Astrocyte (in vitro differentiated cells and primary cell): Measurements from ENCODE around the gene SETD4. TPM values are rescaled to one million over a fixed set of nuclear protein-coding genes. Genes with fewer than 3 reads are reported as not detected.

Experiments used
- DNase-seq: peaks from one replicate; pipeline ENCODE4 v3.0.0-alpha.2; 2010; ENCODE audit warnings: low read depth
- FAIRE-seq: peaks from 2 replicates; lab custom pipeline; 2011; peaks lifted over from hg19 to GRCh38; lab: Jason Lieb, UNC
- H2AFZ ChIP-seq: 2 replicates; pipeline ENCODE4 v1.6.0; 2012; ENCODE audit warnings: low read depth, low read length, inconsistent platforms
- H3K27ac ChIP-seq: 2 replicates; pipeline ENCODE4 v1.5.1; 2011; ENCODE audit warnings: low read depth, low read length, inconsistent platforms
- H3K27me3 ChIP-seq: 2 replicates; pipeline ENCODE4 v1.6.0; 2011; ENCODE audit warnings: low read length, inconsistent platforms; ENCODE audit not compliant: insufficient read depth
- H3K36me3 ChIP-seq: 2 replicates; pipeline ENCODE4 v1.5.1; 2011; ENCODE audit warnings: low read length, inconsistent platforms; ENCODE audit not compliant: insufficient read depth
- H3K4me1 ChIP-seq: 2 replicates; pipeline ENCODE4 v1.5.1; 2011; ENCODE audit warnings: low read length, inconsistent platforms; ENCODE audit not compliant: insufficient read depth
- H3K4me2 ChIP-seq: 2 replicates; pipeline ENCODE4 v1.6.0; 2012; ENCODE audit warnings: low read length, inconsistent platforms
- H3K4me3 ChIP-seq: 2 replicates; pipeline ENCODE4 v1.5.1; 2011; ENCODE audit warnings: low read depth, mild to moderate bottlenecking, low read length, inconsistent platforms; ENCODE audit not compliant: insufficient read depth
- H3K79me2 ChIP-seq: 2 replicates; pipeline ENCODE4 v1.6.0; 2012; ENCODE audit warnings: mild to moderate bottlenecking, low read length, inconsistent platforms; ENCODE audit not compliant: insufficient read depth
- H3K9ac ChIP-seq: 2 replicates; pipeline ENCODE4 v1.6.0; 2012; ENCODE audit warnings: mild to moderate bottlenecking, low read length, inconsistent platforms
- H3K9me3 ChIP-seq: 2 replicates; pipeline ENCODE4 v1.5.1; 2012; ENCODE audit warnings: low read depth, mild to moderate bottlenecking, low read length, inconsistent platforms; ENCODE audit not compliant: insufficient read depth
- H4K20me1 ChIP-seq: 2 replicates; pipeline ENCODE4 v1.6.0; 2012; ENCODE audit warnings: low read length, inconsistent platforms; ENCODE audit not compliant: insufficient read depth
- H3K27ac Mint-ChIP-seq: one replicate; pipeline ENCODE4 v1.8.0; 2021; ENCODE audit warnings: mild to moderate bottlenecking, mixed read lengths; ENCODE audit not compliant: unreplicated experiment
- H3K27me3 Mint-ChIP-seq: one replicate; pipeline ENCODE4 v1.8.0; 2021; ENCODE audit warnings: low read depth, mixed read lengths; ENCODE audit not compliant: unreplicated experiment
- H3K36me3 Mint-ChIP-seq: one replicate; pipeline ENCODE4 v1.8.0; 2021; ENCODE audit warnings: low read depth, mixed read lengths; ENCODE audit not compliant: unreplicated experiment
- H3K4me1 Mint-ChIP-seq: one replicate; pipeline ENCODE4 v1.8.0; 2021; ENCODE audit warnings: low read depth, mixed read lengths; ENCODE audit not compliant: unreplicated experiment
- H3K4me3 Mint-ChIP-seq: one replicate; pipeline ENCODE4 v1.8.0; 2021; ENCODE audit warnings: mild to moderate bottlenecking, moderate library complexity, mixed read lengths; ENCODE audit not compliant: unreplicated experiment
- H3K9me3 Mint-ChIP-seq: one replicate; pipeline ENCODE4 v1.8.0; 2021; ENCODE audit warnings: mild to moderate bottlenecking, mixed read lengths; ENCODE audit not compliant: unreplicated experiment
- CTCF ChIP-seq: IDR thresholded peaks from 2 replicates; pipeline ENCODE4 v1.5.1; 2011; ENCODE audit warnings: low read depth, mild to moderate bottlenecking, inconsistent platforms, low read length, moderate library complexity; ENCODE audit not compliant: insufficient read depth
- EZH2 ChIP-seq: IDR thresholded peaks from 2 replicates; pipeline ENCODE4 v1.6.1; 2012; ENCODE audit warnings: mild to moderate bottlenecking, low read length, inconsistent platforms; ENCODE audit not compliant: insufficient read depth
- total RNA-seq: library from RNA; stranded (reverse); gene quantifications from 2 replicates; pipeline ENCODE4 v1.2.1, GENCODE V29; 2021

Gene SETD4
- total RNA-seq, 1 donor from 2014 or later = 14.8 TPM

GRCh38 chr21:36082237-36082664 lies 21.9 kb upstream of the SETD4 start:
- peaks cover 2% of the 10 kb centered on the region for H3K9me3 Mint-ChIP-seq
- no peaks in the 10 kb centered on the region for H4K20me1 ChIP-seq
- H3K4me2 ChIP-seq = no peak overlapping the region
- H3K4me3 Mint-ChIP-seq = no peak overlapping the region
- no peaks in the 10 kb centered on the region for H3K27me3 Mint-ChIP-seq
- no peaks in the 10 kb centered on the region for H3K9me3 ChIP-seq
- no peak overlapping the region for H3K4me3 ChIP-seq
- no peak for TF ChIP-seq CTCF
- TF ChIP-seq EZH2 = no peak
- H3K79me2 ChIP-seq = no peaks in the 10 kb centered on the region
- peak; percentile 14 for DNase-seq
- no peak overlapping the region for H3K9ac ChIP-seq
- H3K4me1 ChIP-seq = peaks cover under 1% of the 10 kb centered on the region
- H3K27me3 ChIP-seq = no peaks in the 10 kb centered on the region
- peaks cover 4% of the 10 kb centered on the region for H3K36me3 Mint-ChIP-seq
- no peak overlapping the region for H3K27ac ChIP-seq
- no peaks in the 10 kb centered on the region for H3K36me3 ChIP-seq
- no peak overlapping the region for H3K27ac Mint-ChIP-seq
- H2AFZ ChIP-seq = no peak overlapping the region
- no peaks in the 10 kb centered on the region for H3K4me1 Mint-ChIP-seq
- no peak for FAIRE-seq

GRCh38 chr21:36080386-36080785 lies 20.1 kb upstream of the SETD4 start:
- Histone ChIP-seq H2AFZ (no peak overlapping the region), H4K20me1 (no peaks in the 10 kb centered on the region), H3K27ac (no peak overlapping the region), H3K79me2 (no peaks in the 10 kb centered on the region), H3K36me3 (no peaks in the 10 kb centered on the region), H3K4me1 (no peaks in the 10 kb centered on the region), H3K4me2 (no peak overlapping the region), H3K9me3 (no peaks in the 10 kb centered on the region), H3K9ac (no peak overlapping the region), H3K4me3 (no peak overlapping the region), H3K27me3 (no peaks in the 10 kb centered on the region)
- Mint-ChIP-seq H3K9me3 (peaks cover 2% of the 10 kb centered on the region), H3K36me3 (peaks cover 4% of the 10 kb centered on the region), H3K4me1 (no peaks in the 10 kb centered on the region), H3K27ac (no peak overlapping the region), H3K27me3 (no peaks in the 10 kb centered on the region), H3K4me3 (no peak overlapping the region)
- no peak for FAIRE-seq
- DNase-seq = no peak
- TF ChIP-seq EZH2 (no peak), CTCF (no peak)

- Histone ChIP-seq H3K27ac (no peak overlapping the region), H3K36me3 (no peaks in the 10 kb centered on the region), H3K9ac (no peak overlapping the region), H4K20me1 (no peaks in the 10 kb centered on the region), H2AFZ (no peak overlapping the region), H3K9me3 (no peaks in the 10 kb centered on the region), H3K4me1 (no peaks in the 10 kb centered on the region), H3K4me3 (no peak overlapping the region), H3K27me3 (no peaks in the 10 kb centered on the region), H3K79me2 (no peaks in the 10 kb centered on the region), H3K4me2 (no peak overlapping the region)
- Mint-ChIP-seq H3K36me3 (peaks cover 4% of the 10 kb centered on the region), H3K27me3 (no peaks in the 10 kb centered on the region), H3K4me3 (no peak overlapping the region), H3K4me1 (no peaks in the 10 kb centered on the region), H3K9me3 (peaks cover 2% of the 10 kb centered on the region), H3K27ac (no peak overlapping the region)
- no peak for FAIRE-seq
- no peak for TF ChIP-seq EZH2
- TF ChIP-seq CTCF = no peak
- no peak for DNase-seq
These were observed 19.3 kb upstream of the SETD4 start for GRCh38 chr21:36079671-36080070.
